Activated naive CD8-positive, alpha-beta T cell treated with anti-CD3 and anti-CD28 coated beads, Interleukin-2, amount 10 ng/mL, durations not matched to agents 7 days and 5 days (primary cell): ENCODE data around the gene KIAA1217. TPM values are rescaled to one million over a fixed set of nuclear protein-coding genes. Genes with fewer than 3 reads are reported as not detected.

Source experiments
- ATAC-seq: fragments of 150-1000 bp; cut with Tn5 transposase; one replicate; pipeline ENCODE4 v1.10.0; 2021; ENCODE audit warnings: low read depth, moderate library complexity
- POLR2A ChIA-PET: fragments of 350-600 bp; sonication (Branson Sonifier 250); formaldehyde crosslinking; loops from one replicate; lab custom pipeline; 2021; ENCODE audit warnings: antibody characterized with exemption; lab: Charles Lee
- DNase-seq: peaks from one replicate; pipeline ENCODE4 v3.0.0; 2021
- H3K27ac Mint-ChIP-seq: one replicate; pipeline ENCODE4 v1.8.0; 2022; ENCODE audit warnings: mild to moderate bottlenecking, mixed read lengths
- H3K27me3 Mint-ChIP-seq: one replicate; pipeline ENCODE4 v1.8.0; 2022; ENCODE audit warnings: mild to moderate bottlenecking, moderate library complexity, mixed read lengths
- H3K36me3 Mint-ChIP-seq: one replicate; pipeline ENCODE4 v1.8.0; 2021; ENCODE audit warnings: mild to moderate bottlenecking, mixed read lengths
- H3K4me1 Mint-ChIP-seq: one replicate; pipeline ENCODE4 v1.8.0; 2021; ENCODE audit warnings: mixed read lengths
- H3K4me3 Mint-ChIP-seq: one replicate; pipeline ENCODE4 v1.8.0; 2022; ENCODE audit warnings: mild to moderate bottlenecking, moderate library complexity, mixed read lengths
- H3K9me3 Mint-ChIP-seq: one replicate; pipeline ENCODE4 v1.8.0; 2021; ENCODE audit warnings: mixed read lengths
- total RNA-seq, 2 experiments: library from RNA; stranded (reverse); gene quantifications; one replicate each; pipeline ENCODE4 v1.2.3, GENCODE V29; 2021

Gene KIAA1217
- total RNA-seq, 2 experiments from 2014 or later = 0.06 TPM; not detected in 1

- POLR2A ChIA-PET = no interaction called here
- DNase-seq = no peak
- Mint-ChIP-seq H3K9me3 (no peaks in the 10 kb centered on the region), H3K4me1 (no peaks in the 10 kb centered on the region), H3K4me3 (no peak overlapping the region), H3K27ac (no peak overlapping the region), H3K27me3 (peaks cover 2% of the 10 kb centered on the region), H3K36me3 (no peaks in the 10 kb centered on the region)
- ATAC-seq = no peak
Measured at GRCh38 chr10:24418532-24418931, 209.6 kb downstream of the KIAA1217 start.

GRCh38 chr10:24419066-24419465 lies 210.1 kb downstream of the KIAA1217 start:
- Mint-ChIP-seq H3K4me3 (no peak overlapping the region), H3K36me3 (no peaks in the 10 kb centered on the region), H3K4me1 (no peaks in the 10 kb centered on the region), H3K27me3 (peaks cover 2% of the 10 kb centered on the region), H3K27ac (no peak overlapping the region), H3K9me3 (no peaks in the 10 kb centered on the region)
- DNase-seq (no peak), ATAC-seq (no peak)
- POLR2A ChIA-PET = no interaction called here

GRCh38 chr10:24425151-24425550 lies 216.2 kb downstream of the KIAA1217 start:
- no peak overlapping the region for H3K4me3 Mint-ChIP-seq
- H3K4me1 Mint-ChIP-seq = no peaks in the 10 kb centered on the region
- H3K27me3 Mint-ChIP-seq = no peaks in the 10 kb centered on the region
- H3K36me3 Mint-ChIP-seq = no peaks in the 10 kb centered on the region
- ATAC-seq (no peak), DNase-seq (no peak)
- no peaks in the 10 kb centered on the region for H3K9me3 Mint-ChIP-seq
- POLR2A ChIA-PET = no interaction called here
- no peak overlapping the region for H3K27ac Mint-ChIP-seq

GRCh38 chr10:24427678-24428409 lies 218.9 kb downstream of the KIAA1217 start:
- no peaks in the 10 kb centered on the region for H3K36me3 Mint-ChIP-seq
- no peaks in the 10 kb centered on the region for H3K9me3 Mint-ChIP-seq
- POLR2A ChIA-PET = no interaction called here
- no peaks in the 10 kb centered on the region for H3K4me1 Mint-ChIP-seq
- H3K4me3 Mint-ChIP-seq = no peak overlapping the region
- H3K27ac Mint-ChIP-seq = no peak overlapping the region
- ATAC-seq (no peak), DNase-seq (no peak)
- H3K27me3 Mint-ChIP-seq = no peaks in the 10 kb centered on the region

- Mint-ChIP-seq H3K27me3 (no peaks in the 10 kb centered on the region), H3K4me1 (no peaks in the 10 kb centered on the region), H3K27ac (no peak overlapping the region), H3K36me3 (no peaks in the 10 kb centered on the region), H3K9me3 (no peaks in the 10 kb centered on the region), H3K4me3 (no peak overlapping the region)
- DNase-seq (no peak), ATAC-seq (no peak)
- POLR2A ChIA-PET = no interaction called here
Measured at GRCh38 chr10:24428410-24428782, 219.5 kb downstream of the KIAA1217 start.

- H3K4me3 Mint-ChIP-seq = no peak overlapping the region
- H3K36me3 Mint-ChIP-seq = no peaks in the 10 kb centered on the region
- no peak for DNase-seq
- H3K9me3 Mint-ChIP-seq = no peaks in the 10 kb centered on the region
- no peaks in the 10 kb centered on the region for H3K4me1 Mint-ChIP-seq
- H3K27ac Mint-ChIP-seq = no peak overlapping the region
- POLR2A ChIA-PET = no interaction called here
- H3K27me3 Mint-ChIP-seq = no peaks in the 10 kb centered on the region
- no peak for ATAC-seq
Measured at GRCh38 chr10:24430591-24430990, 221.7 kb downstream of the KIAA1217 start.

GRCh38 chr10:24432478-24433416 lies 223.8 kb downstream of the KIAA1217 start:
- Mint-ChIP-seq H3K27me3 (no peaks in the 10 kb centered on the region), H3K27ac (no peak overlapping the region), H3K36me3 (no peaks in the 10 kb centered on the region), H3K4me3 (no peak overlapping the region), H3K4me1 (no peaks in the 10 kb centered on the region), H3K9me3 (no peaks in the 10 kb centered on the region)
- no peak for ATAC-seq
- DNase-seq = no peak
- POLR2A ChIA-PET = no interaction called here

GRCh38 chr10:24433705-24434104 lies 224.8 kb downstream of the KIAA1217 start:
- no peak overlapping the region for H3K4me3 Mint-ChIP-seq
- no peaks in the 10 kb centered on the region for H3K36me3 Mint-ChIP-seq
- ATAC-seq (no peak), DNase-seq (no peak)
- H3K4me1 Mint-ChIP-seq = no peaks in the 10 kb centered on the region
- no peaks in the 10 kb centered on the region for H3K27me3 Mint-ChIP-seq
- POLR2A ChIA-PET = no interaction called here
- H3K27ac Mint-ChIP-seq = no peak overlapping the region
- H3K9me3 Mint-ChIP-seq = no peaks in the 10 kb centered on the region

GRCh38 chr10:24434961-24435360 lies 226.0 kb downstream of the KIAA1217 start:
- H3K4me1 Mint-ChIP-seq = no peaks in the 10 kb centered on the region
- H3K36me3 Mint-ChIP-seq = no peaks in the 10 kb centered on the region
- H3K27me3 Mint-ChIP-seq = no peaks in the 10 kb centered on the region
- H3K4me3 Mint-ChIP-seq = no peak overlapping the region
- ATAC-seq (no peak), DNase-seq (no peak)
- POLR2A ChIA-PET = no interaction called here
- no peaks in the 10 kb centered on the region for H3K9me3 Mint-ChIP-seq
- H3K27ac Mint-ChIP-seq = no peak overlapping the region

- Mint-ChIP-seq H3K27ac (no peak overlapping the region), H3K9me3 (no peaks in the 10 kb centered on the region), H3K4me1 (no peaks in the 10 kb centered on the region), H3K36me3 (no peaks in the 10 kb centered on the region), H3K27me3 (no peaks in the 10 kb centered on the region), H3K4me3 (no peak overlapping the region)
- POLR2A ChIA-PET = no interaction called here
- ATAC-seq (no peak), DNase-seq (no peak)
Measured at GRCh38 chr10:24435374-24435773, 226.4 kb downstream of the KIAA1217 start.

GRCh38 chr10:24437302-24437701 lies 228.4 kb downstream of the KIAA1217 start:
- Mint-ChIP-seq H3K27me3 (no peaks in the 10 kb centered on the region), H3K9me3 (no peaks in the 10 kb centered on the region), H3K4me3 (no peak overlapping the region), H3K36me3 (no peaks in the 10 kb centered on the region), H3K4me1 (no peaks in the 10 kb centered on the region), H3K27ac (no peak overlapping the region)
- POLR2A ChIA-PET = no interaction called here
- no peak for ATAC-seq
- DNase-seq = no peak

GRCh38 chr10:24438800-24439199 lies 229.9 kb downstream of the KIAA1217 start:
- Mint-ChIP-seq H3K4me1 (no peaks in the 10 kb centered on the region), H3K4me3 (no peak overlapping the region), H3K36me3 (no peaks in the 10 kb centered on the region), H3K9me3 (no peaks in the 10 kb centered on the region), H3K27me3 (no peaks in the 10 kb centered on the region), H3K27ac (no peak overlapping the region)
- no peak for DNase-seq
- ATAC-seq = no peak
- POLR2A ChIA-PET = no interaction called here

- Mint-ChIP-seq H3K9me3 (no peaks in the 10 kb centered on the region), H3K4me3 (no peak overlapping the region), H3K36me3 (no peaks in the 10 kb centered on the region), H3K27ac (no peak overlapping the region), H3K4me1 (peaks cover 1% of the 10 kb centered on the region), H3K27me3 (no peaks in the 10 kb centered on the region)
- no peak for DNase-seq
- ATAC-seq = no peak
- POLR2A ChIA-PET = no interaction called here
Measured at GRCh38 chr10:24439935-24440334, 231.0 kb downstream of the KIAA1217 start.
